A375 (cell line): ENCODE results near the gene SCN4B. TPM values are rescaled to one million over a fixed set of nuclear protein-coding genes. Genes with fewer than 3 reads are reported as not detected.

Experiments
- total RNA-seq: library from RNA; depleted of rRNA; stranded (reverse); fragments of >200 nt; shearing (Covaris generic); gene quantifications from 2 replicates; pipeline ENCODE4 v1.2.3, GENCODE V29; 2014; rRNA removed

Gene SCN4B
- 0.13 TPM in 1 of 2 replicates, not detected in the other for total RNA-seq

GRCh38 chr11:118152552-118153471 is at the start of gene SCN4B:
Gene SCN4B, minus strand, starts transcription at chr11:118152823. Its CDS starts 150 bp downstream, at chr11:118152673.

GRCh38 chr11:118175993-118176777 is 23.6 kb upstream of the SCN4B start, which contains the start of gene SCN2B:
Gene SCN2B, minus strand, starts transcription at chr11:118176639. Its CDS starts 208 bp downstream, at chr11:118176431.

GRCh38 chr11:118086913-118087768 is 65.5 kb downstream of the SCN4B start, which contains the start of gene SMIM35:
Gene SMIM35, minus strand, starts transcription at chr11:118086963. Its CDS starts 206 bp downstream, at chr11:118086757.

Other genes starting within 250 kb of the SCN4B start
- not detected in 2 replicates for gene TMPRSS13, start 223.4 kb downstream of the SCN4B start, total RNA-seq
- 2.2 TPM in 1 of 2 replicates, not detected in the other for gene IL10RA, start 166.4 kb downstream of the SCN4B start, total RNA-seq
- not detected in 2 replicates for gene TMPRSS4, start 75.7 kb downstream of the SCN4B start, total RNA-seq
- gene SMIM35, start 65.9 kb downstream of the SCN4B start, total RNA-seq = not detected in 2 replicates
- gene SCN2B, start 23.8 kb upstream of the SCN4B start, total RNA-seq = not detected in 2 replicates
- not detected in 2 replicates for gene JAML, start 72.2 kb upstream of the SCN4B start, total RNA-seq
- not detected in 2 replicates for gene MPZL3, start 99.5 kb upstream of the SCN4B start, total RNA-seq
- not detected in 2 replicates for gene MPZL2, start 111.5 kb upstream of the SCN4B start, total RNA-seq
- not detected in 2 replicates for gene CD3E, start 151.9 kb upstream of the SCN4B start, total RNA-seq
- not detected in 2 replicates for gene CD3D, start 189.9 kb upstream of the SCN4B start, total RNA-seq
- not detected in 2 replicates for gene CD3G, start 191.5 kb upstream of the SCN4B start, total RNA-seq
- gene UBE4A, start 206.8 kb upstream of the SCN4B start, total RNA-seq = 30.0 and 32.2 TPM in 2 replicates
- gene ATP5MG, start 248.8 kb upstream of the SCN4B start, total RNA-seq = 149 and 192 TPM in 2 replicates